Measurements from ENCODE around the gene C15orf61.

Gene C15orf61

DNA sequence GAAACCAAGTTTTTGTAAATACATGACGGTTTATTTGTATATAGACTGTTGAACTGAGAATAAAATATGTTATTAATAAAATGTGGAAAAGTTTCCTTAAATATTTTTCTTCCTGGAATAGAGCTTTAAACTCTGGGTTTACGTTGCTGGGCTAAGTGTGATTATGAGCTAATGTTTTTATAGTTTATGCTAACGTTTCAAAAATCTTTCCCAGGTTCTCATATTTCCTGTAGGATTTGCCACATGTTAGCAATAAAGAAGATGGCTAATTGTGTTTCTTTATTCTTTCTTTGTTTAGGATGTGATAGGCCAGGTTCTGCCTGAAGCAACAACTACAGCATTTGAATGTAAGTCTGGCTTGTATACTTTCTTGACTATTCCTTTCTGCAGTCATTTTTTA lies 28.8 kb downstream of the C15orf61 start:
- no peak for DNase-seq (ENCODE audit: low read depth in 3 of 3)

DNA sequence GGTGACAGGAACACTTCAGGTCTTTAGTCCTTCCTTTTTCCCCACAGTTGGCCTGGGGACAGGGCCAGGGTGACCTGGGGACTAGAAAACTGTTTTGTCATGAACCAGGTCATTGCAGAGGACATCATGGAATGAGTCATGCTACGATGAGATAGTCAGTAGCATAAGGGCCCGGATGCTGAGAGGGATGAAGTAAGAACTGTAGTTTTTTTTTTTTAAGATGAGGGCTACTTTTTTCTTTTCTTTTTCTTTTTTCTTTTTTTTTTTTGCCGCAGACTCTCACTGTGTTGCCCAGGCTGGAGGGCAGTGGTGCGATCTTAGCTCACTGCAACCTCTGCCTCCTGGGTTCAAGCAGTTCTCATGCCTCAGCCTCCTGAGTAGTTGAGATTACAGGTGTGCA lies 29.6 kb downstream of the C15orf61 start:
- DNase-seq (ENCODE audit: low read depth in 3 of 3): no peak

DNA sequence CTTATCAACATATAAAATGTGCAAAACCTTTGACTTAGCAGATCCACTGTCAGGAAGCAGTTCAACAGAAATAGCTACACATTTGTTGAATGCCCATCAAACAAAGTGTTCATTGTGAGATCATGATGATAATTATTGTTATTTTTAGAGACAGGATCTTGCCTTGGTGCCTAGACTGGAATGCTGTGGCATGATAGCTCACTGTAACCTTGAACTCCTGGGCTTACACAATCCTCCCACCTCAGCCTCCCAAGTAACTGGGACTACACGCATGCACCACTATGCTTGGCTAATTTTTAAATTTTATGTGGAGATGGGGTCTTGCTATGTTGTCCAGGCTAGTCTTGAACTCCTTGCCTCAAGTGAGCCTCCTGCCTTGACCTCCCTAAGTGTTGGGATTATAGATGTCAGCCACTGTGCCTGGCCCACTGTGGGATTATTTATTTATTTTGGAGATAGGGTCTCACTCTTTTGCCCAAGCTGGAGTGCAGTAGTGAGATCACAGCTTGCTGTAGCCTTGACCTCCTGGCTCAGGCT lies 30.3 kb downstream of the C15orf61 start:
- DNase-seq (ENCODE audit: low read depth in 3 of 3): no peak

DNA sequence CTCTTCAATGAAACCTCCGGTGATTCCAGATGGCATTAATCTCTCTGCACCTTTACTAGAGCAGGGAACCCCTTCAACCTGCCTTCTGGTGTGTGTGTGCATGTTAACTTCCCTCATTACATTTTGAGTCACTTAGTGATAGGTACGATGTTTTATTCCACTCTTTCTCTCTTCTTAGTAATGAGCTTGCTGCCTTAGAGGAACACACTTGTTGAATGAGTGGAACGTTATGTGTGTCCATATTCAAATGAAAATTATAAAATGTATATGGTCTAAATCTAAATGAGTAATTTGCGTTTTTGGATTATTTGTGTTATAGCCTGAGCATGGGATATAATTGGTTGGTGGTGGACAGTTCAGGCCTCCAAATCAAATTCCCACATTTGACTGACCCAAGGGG lies 33.6 kb downstream of the C15orf61 start:
- no peak for DNase-seq (ENCODE audit: low read depth in 3 of 3)

DNA sequence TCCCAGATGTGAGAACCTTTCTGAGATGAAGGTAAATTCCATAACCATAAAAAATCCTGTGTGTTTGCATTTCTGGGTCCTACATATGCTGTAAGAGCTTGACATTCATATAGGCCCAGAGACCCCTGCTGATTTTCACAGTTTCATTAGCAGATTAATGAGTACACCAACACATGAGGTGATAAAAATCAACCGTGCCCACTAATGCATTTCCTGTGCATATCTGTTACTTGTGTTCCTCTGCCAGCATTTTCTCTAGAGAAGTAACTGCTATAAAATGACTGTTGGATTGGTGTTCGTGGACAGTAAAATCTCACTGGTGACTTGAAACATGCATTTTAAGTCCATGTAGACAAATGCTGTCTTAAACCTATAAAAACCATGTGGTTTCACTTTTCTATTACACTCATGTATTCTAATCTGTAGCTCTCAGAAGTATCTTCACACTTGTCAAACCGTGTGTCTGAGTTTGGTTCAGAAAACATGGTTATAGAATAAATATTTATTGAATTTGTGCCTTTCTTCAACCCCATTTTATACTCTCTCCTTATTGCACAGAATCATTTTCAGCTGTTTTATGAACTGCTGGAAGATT lies 36.1 kb downstream of the C15orf61 start:
- no peak for DNase-seq (ENCODE audit: low read depth in 3 of 3)

DNA sequence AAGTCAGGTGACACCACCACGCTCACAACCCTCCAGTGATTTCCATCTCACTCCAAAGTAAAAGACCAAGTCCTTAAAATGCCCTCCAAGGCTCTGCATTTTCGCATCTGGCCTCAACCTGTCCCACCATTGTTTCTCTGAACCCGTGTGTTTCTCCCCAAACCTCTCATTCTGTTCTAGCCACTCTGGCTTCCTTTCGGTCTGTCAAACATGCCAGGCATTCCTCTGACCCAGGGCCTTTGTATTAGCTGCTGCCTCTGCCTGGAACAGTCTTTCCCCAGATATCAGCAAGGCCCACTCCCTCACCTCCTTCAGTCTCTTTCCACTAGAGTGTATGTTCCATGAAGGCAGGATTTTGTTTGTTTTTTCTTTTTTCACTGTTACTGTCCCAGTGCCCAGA lies 37.6 kb downstream of the C15orf61 start:
- DNase-seq (ENCODE audit: low read depth in 3 of 3): no peak

DNA sequence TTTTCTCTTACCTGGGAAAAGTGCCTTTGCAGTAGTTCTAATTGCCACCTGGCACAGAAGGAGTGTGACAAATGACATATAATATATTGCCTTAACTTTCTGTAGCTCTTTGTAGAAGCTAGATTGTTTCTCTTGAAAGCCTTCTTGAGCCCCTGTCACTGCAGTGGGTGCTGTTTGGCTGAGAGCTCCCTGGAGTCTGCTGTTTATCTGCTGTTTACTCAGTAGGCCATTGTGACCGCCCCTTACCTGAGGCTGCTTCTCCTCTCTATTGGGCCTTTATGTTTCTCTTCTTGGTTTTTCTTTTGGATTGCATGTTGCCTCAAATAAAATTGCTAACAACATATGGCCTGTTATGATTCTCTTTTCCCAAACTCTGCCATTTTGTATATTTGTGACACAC lies 38.2 kb downstream of the C15orf61 start:
- DNase-seq (ENCODE audit: low read depth in 3 of 3): no peak

DNA sequence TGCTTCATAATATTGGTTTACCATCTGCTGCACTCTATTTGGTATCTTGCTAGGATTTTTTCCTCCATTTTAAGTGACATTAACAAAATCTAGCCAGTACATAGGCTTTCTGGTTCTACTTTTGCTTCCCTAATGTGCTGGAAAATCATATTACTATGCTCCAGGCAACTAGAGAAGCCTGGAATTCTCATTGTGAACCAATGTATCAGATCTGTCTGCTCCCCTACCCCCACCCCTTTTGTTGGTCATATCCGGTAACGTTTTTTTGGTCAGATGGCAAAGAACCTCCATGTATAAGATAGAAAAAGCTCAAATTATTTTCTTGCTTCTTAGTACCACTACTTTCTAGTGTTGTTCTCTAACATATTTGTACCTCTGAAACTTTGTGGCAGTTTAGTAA lies 38.6 kb downstream of the C15orf61 start:
- DNase-seq (ENCODE audit: low read depth in 3 of 3): no peak

DNA sequence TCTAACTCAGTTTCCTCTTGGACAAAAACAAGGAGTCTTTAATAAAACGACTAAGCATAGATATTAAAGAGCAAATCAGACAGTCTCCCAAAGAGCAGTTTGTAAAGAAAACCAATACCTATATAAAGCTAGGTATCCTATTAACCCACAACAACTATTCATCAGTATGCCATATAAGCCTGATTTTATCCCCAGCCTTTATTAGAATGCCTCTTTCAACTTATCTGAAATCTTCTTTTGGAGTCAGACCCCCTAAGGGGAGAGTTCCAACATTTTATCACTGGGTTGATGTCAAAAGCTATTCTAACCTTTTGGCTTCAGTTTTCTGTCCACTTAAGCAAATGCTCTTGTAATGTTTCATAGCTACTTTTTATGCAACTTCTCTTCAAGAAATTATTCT lies 39.4 kb downstream of the C15orf61 start:
- no peak for DNase-seq (ENCODE audit: low read depth in 3 of 3)

DNA sequence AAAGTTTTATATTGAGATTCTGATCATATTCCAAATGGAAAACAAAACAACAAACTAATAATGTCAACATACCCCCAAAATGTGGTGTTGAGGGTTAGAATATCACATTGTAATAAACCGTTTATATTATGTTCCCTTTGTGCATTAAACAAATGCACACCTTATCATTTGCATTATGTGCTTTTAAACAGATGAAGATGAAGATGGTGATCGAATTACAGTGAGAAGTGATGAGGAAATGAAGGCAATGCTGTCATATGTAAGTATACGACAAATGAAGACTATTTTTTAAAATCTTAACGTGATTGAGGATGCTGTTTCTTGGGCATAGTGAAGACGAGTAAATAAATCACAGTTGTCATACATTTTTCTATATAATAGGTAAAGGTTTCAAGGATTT lies 42.2 kb downstream of the C15orf61 start:
- no peak for DNase-seq (ENCODE audit: low read depth in 3 of 3)

DNA sequence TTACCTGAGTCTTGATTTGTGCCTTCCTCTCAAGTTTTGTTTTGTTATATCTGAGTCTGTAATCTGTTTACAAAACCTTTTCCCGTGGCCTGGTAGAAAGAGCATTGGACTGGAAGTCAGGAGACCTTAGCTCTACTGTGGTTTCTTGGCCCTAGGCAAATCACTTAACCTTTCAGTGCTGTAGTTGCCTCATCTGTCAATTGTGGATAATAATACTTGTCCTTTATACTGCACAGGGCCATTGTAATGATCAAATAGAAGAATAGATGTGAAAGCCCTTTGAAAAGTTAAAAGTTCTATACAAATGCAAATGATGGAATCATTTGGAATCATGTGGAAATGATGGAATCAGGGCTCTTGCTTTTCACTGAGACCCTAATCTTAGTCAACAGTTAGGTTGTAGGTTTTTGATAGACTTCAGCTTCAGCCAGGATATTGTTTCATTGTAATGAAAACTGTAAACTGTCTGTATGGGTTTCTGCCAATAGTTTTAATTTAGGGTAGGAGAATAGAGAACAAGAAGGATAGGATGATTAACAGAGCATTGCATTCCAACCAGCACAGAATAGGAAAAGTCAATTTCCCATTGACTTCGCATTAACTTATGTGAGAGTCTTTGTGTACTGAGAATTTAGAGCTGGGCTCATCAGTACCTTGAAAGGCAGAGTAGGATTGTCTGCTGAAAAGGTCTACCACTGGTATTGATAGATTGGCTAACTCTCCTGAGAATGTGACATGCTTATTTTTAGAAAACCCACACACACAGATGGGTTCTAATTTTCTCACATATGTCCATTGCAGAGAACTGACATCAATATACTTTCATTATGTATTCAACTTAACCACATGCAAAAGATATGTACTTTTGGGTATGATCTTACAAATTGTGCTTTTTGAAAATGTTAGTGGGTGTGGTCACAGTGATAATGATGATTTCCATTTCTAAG lies 43.4 kb downstream of the C15orf61 start:
- no peak for DNase-seq (ENCODE audit: low read depth in 3 of 3)

DNA sequence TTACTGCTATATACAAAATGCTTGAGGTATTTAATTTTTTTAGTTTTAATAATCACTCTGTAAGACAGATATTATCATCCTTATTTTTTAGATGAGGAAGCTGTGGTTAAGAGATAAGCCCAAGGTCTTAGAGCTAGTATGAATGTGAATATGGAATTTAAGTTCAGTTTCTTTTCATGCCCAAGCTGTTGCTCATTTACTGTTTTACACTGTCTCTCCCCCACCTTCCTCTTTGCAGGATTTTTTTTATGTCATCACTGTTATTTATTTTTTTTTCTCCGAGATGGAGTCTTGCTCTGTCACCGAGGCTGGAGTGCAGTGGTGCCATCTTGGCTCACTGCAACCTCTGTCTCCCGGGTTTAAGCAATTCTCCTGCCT lies 44.0 kb downstream of the C15orf61 start:
- no peak for DNase-seq (ENCODE audit: low read depth in 3 of 3)

DNA sequence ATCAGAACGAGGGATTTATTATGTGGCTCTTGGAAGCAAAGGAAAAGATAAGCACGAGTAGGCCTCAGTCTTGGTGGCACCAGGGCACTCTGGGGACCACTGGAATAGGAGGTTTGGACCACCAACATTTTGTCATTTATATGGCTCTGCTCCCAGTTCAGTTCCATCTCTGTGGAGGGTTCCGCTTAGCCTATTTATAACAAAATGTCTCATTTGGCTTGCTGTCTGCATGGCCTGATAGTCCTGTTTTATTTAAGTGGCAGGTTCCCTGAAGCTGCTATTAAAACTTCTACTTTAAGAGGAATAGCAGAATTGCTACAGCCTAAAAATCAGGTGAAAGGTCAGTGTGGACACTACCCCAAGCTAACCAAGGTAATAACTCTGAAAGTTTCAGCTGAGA lies 48.7 kb downstream of the C15orf61 start:
- no peak for DNase-seq (ENCODE audit: low read depth in 3 of 3)

DNA sequence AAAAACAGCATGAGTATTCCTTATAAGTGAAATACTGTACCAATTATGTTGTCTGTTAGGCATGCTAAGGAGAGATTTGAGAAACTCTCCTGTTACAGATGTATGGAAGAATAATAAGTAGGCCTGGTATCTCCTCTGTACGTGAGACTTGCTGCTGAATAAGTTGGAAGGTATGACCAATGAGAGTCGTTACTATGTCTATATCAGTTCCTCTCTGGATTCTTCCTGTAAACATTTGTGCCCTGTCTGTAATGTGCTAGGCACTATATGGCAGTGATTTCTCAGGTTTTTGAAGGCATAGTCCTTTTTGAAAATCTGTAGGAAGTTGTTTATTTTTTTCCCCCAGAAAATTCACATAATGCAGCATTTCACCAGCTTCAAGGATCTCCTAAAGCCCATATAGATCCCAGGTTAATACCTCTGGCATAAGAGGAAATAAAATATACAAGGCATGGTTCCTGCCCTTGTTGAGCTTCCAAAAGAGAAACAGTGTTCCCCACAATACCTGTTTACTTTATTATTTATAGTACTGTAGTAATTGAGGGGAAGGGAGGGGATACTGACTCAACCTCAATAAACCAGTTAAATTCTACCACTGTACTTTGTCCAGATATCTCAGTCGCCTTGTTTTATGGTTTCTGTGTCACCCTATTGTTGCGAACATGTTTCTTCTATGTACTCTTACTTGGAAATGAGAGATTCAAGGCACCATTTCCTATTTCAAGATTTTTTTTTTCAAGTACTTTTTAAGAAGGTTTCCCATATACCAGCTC lies 50.1 kb downstream of the C15orf61 start:
- no peak for DNase-seq (ENCODE audit: low read depth in 3 of 3)

DNA sequence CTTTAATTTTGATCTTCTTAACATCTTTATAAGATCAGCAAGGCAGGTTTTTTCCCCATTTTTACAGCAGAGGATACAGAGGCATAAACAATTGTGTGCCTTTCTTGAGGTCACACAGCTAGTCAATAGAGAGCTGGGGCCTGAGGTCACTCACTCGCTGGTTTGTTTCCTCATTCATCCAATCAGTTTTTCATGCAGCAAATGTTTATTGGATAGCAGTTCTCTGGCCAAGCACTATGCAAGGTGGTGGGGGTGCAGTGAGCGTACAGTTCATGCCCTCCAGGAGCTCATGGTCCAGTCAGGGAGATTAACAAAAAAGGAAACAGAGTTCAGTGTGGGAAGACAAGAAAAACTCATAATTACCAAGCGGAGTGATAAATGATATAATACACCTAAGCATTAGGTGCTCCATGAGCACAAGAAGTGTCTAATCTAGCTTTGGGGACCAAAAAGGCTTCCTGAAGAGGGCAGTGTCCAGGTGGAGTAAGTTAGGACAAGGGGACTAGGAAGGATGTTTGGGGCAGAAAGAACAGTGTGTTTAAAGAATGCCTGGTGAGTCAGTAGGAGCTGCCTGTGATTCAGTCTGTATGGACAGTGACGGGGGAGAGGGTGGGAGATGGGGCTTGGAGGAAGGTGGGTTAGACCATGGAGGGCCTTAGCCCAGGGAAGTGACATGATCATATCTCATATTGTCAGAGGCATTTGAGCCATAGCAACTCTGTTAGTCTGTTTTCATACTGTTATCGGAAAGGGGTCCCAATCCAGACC lies 50.9 kb downstream of the C15orf61 start:
- no peak for DNase-seq (ENCODE audit: low read depth in 3 of 3)

DNA sequence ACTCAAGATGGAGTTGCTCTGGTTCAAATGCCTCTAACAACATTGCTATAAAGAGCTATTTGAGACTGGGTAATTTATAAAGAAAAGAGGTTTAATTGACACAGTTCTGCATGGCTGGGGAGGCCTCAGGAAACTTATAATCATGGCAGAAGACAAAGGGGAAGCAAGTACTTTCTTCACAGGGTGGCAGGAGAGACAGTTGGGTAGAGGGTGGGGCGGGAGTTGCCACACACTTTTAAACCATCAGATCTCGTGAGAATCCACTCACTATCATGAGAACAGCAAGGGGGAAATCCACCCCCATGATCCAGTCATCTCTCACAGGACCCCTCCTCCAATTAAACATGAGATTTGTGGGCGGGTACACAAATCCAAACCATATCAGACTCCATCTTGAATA lies 52.3 kb downstream of the C15orf61 start:
- no peak for DNase-seq (ENCODE audit: low read depth in 3 of 3)

DNA sequence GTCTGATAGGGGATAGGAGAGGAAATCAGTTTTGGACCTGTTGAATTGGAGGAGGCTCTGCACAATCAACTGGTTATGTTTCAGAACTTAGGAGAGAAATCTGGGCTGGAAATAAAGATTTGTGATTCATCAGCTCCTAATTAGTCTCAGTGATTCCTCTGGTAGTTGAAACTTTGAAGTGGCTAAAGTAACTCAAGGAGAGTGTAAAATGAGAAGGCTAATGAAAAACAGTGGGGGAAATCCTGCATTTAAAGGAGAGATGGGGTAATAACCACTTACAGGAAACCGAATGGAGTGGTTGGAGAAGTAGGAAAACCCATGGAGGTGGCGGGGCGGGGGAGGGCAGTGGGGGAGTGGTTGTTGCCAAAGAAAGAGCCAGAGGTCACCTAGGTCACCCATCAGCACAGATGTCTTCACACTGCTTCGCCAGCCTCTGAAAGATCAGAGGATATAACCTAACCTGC lies 54.1 kb downstream of the C15orf61 start:
- no peak for DNase-seq (ENCODE audit: low read depth in 3 of 3)

DNA sequence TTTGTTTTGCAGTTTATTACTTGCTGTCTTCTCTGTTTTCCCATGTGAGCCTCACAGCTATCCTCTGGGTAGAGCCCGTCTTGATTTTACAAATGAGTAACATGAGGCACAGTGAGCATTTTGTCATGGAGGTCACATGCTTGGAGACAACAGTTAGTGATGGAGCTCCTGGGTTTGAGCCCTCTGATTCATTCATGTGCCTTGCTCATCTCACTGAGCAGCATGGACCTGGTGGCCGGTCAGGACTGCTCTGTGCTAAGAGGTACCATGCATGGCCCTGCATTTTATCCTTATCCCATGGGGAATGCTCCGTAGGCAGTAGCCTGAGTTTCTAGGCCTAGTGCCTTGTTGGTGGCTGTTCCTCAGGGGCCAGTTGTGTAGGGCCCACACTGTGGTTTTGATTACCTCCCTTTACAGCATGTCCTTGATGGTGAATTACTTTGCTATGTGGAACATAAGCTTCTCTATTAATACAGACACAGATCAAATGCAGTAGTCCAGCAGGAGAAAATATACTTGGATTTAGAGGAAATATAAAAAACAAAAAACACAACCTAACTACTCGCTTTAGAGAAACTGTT lies 57.2 kb downstream of the C15orf61 start:
- DNase-seq (ENCODE audit: low read depth in 3 of 3): no peak

DNA sequence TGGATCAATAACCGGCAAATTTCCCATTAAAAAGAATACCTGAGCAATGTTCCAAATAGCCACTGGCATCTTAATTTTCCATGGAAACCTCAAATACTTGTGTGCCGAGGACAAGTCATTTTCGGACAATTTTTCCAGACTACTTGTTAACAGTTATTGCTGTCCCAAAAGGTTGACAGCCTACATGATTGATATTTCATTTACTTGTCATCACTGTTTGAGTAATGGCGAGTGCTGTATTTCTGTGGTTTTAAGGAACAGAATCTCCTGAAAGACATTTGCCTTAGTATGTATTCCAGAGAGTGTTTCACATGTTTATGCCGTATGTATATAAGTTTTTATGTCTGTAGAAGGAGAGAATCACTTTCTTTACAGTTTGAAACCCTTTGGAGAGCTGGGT lies 58.2 kb downstream of the C15orf61 start:
- no peak for DNase-seq (ENCODE audit: low read depth in 3 of 3)

Data from stimulated activated CD4-positive, alpha-beta T cell treated with anti-CD3 and anti-CD28 coated beads, TNF-alpha, amount 100 ng/mL, for 4 hours (primary cell).